Colonic mucosa (tissue), 4 donors: Measurements from ENCODE around the gene LMOD1. TPM values are rescaled to one million over a fixed set of nuclear protein-coding genes. Genes with fewer than 3 reads are reported as not detected.

Experiments used
- DNase-seq: peaks from one replicate; pipeline ENCODE4 v3.0.0-alpha.2; 2020
- H3K27ac ChIP-seq: fragments of 200-600 bp; one replicate; pipeline ENCODE4 v1.8.0; 2021
- H3K27me3 ChIP-seq: fragments of 200-600 bp; one replicate; pipeline ENCODE4 v1.8.0; 2021
- H3K36me3 ChIP-seq: fragments of 200-600 bp; one replicate; pipeline ENCODE4 v1.8.0; 2021
- H3K4me1 ChIP-seq: fragments of 200-600 bp; one replicate; pipeline ENCODE4 v1.8.0; 2021; ENCODE audit warnings: mild to moderate bottlenecking
- H3K4me3 ChIP-seq: fragments of 200-600 bp; one replicate; pipeline ENCODE4 v1.8.0; 2021
- H3K9ac ChIP-seq, 2 donors: one replicate each; pipeline ENCODE4 v1.7.0; 2013; ENCODE audit warnings: control low read depth in 2 of 2, low read depth in 2 of 2, low read length in 2 of 2
- H3K9me3 ChIP-seq: fragments of 200-600 bp; one replicate; pipeline ENCODE4 v1.8.0; 2021
- intact Hi-C: fragments of 100-400 bp; cut with DNase I; formaldehyde crosslinking; loops from one replicate; pipeline ENCODE4 v1.14.1; 2022
- microRNA-seq: library from miRNA; unstranded; fragments of <30 nt; microRNA quantifications from one replicate; pipeline ENCODE4, GENCODE V29; 2019
- total RNA-seq, 2 donors: library from RNA; stranded (reverse); fragmentation: NEBNext Ultra II Directional in 1 of 2; extraction: Animal tissue kit (Norgen Biotek cat#: 25700) in 1 of 2; gene quantifications; one replicate each; pipeline ENCODE4 v1.2.1, GENCODE V29; 2021
- TF ChIP-seq, protein P1 (sequence below): fragments of 200-600 bp; IDR thresholded peaks from one replicate; pipeline ENCODE4 v1.8.0; 2022; ENCODE audit warnings: antibody characterized with exemption, mild to moderate bottlenecking
- donor health status: healthy.
- donor health status: DM: no; HTN: no; CAD: no.
- donor health status: DM: no; HTN: no; CAD: no.

LMOD1 gene
- total RNA-seq, 2 donors from 2014 or later = 7.6 to 64.5 TPM

- Histone ChIP-seq H3K4me3 (no peak overlapping the region), H3K36me3 (peaks cover 5% of the 10 kb centered on the region), H3K9me3 (no peaks in the 10 kb centered on the region), H3K4me1 (no peaks in the 10 kb centered on the region), H3K27me3 (no peaks in the 10 kb centered on the region), H3K9ac (no peak overlapping the region), H3K27ac (no peak overlapping the region)
- no peak for DNase-seq
- intact Hi-C loops = no loop called here
- TF ChIP-seq, protein P1, sequence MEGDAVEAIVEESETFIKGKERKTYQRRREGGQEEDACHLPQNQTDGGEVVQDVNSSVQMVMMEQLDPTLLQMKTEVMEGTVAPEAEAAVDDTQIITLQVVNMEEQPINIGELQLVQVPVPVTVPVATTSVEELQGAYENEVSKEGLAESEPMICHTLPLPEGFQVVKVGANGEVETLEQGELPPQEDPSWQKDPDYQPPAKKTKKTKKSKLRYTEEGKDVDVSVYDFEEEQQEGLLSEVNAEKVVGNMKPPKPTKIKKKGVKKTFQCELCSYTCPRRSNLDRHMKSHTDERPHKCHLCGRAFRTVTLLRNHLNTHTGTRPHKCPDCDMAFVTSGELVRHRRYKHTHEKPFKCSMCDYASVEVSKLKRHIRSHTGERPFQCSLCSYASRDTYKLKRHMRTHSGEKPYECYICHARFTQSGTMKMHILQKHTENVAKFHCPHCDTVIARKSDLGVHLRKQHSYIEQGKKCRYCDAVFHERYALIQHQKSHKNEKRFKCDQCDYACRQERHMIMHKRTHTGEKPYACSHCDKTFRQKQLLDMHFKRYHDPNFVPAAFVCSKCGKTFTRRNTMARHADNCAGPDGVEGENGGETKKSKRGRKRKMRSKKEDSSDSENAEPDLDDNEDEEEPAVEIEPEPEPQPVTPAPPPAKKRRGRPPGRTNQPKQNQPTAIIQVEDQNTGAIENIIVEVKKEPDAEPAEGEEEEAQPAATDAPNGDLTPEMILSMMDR = no peak
These were observed 96.3 kb downstream of the LMOD1 start for GRCh38 chr1:201850053-201850397.

DNA sequence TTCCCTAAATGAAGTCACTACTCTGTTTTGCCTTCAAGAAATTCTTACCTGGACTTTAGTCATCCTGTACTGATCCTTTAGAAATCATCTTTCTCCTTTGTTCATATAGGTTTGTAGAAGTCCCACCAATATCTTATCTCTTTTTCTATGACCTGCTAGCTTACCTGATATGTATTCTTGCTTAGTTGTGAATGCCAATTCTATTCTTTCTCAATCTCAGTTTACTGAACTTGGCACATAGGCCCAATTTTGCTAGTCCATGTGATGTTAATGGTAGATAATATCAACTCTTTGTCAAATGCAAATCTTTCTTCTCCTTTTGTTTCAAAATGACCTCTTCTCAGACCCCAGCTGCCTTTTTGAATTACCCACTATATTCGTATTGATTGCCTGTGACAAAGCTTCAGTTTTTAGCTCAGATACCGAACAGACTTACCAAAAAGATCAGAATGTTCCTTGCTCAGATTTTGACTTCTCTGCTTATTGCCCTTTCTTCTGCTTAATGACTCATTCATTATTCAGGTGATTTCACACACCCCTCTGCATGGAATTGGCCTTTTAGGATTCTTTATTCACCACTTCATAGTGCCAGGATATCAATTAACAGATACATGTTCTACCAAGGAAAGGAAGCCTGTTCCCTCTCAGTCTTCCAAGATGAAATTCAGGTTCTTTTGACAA lies 96.8 kb downstream of the LMOD1 start:
- TF ChIP-seq, protein P1 = no peak
- Histone ChIP-seq H3K27me3 (no peaks in the 10 kb centered on the region), H3K4me1 (no peaks in the 10 kb centered on the region), H3K9ac (no peak overlapping the region), H3K27ac (no peak overlapping the region), H3K36me3 (peaks cover 5% of the 10 kb centered on the region), H3K9me3 (no peaks in the 10 kb centered on the region), H3K4me3 (no peak overlapping the region)
- intact Hi-C loops = no loop called here
- no peak for DNase-seq

- Histone ChIP-seq H3K9me3 (no peaks in the 10 kb centered on the region), H3K27ac (no peak overlapping the region), H3K9ac (no peak overlapping the region), H3K4me3 (no peak overlapping the region), H3K4me1 (no peaks in the 10 kb centered on the region), H3K27me3 (no peaks in the 10 kb centered on the region), H3K36me3 (peaks cover 5% of the 10 kb centered on the region)
- intact Hi-C loops = no loop called here
- TF ChIP-seq, protein P1 = no peak
- DNase-seq = no peak
These were observed 98.1 kb downstream of the LMOD1 start for GRCh38 chr1:201848230-201848629.

GRCh38 chr1:201847150-201847549 lies 99.2 kb downstream of the LMOD1 start:
- no peaks in the 10 kb centered on the region for H3K9me3 ChIP-seq
- TF ChIP-seq, protein P1 = no peak
- DNase-seq = no peak
- H3K27ac ChIP-seq = no peak overlapping the region
- H3K36me3 ChIP-seq = peaks cover 5% of the 10 kb centered on the region
- H3K9ac ChIP-seq = no peak overlapping the region
- H3K4me1 ChIP-seq = no peaks in the 10 kb centered on the region
- no peak overlapping the region for H3K4me3 ChIP-seq
- intact Hi-C loops = no loop called here
- H3K27me3 ChIP-seq = no peaks in the 10 kb centered on the region

Small RNA genes lying within 50 kb of the gene (microRNA-seq; reads per million reads assigned to microRNA genes)
- not detected for gene MIR6739

Other genes starting within 250 kb of the LMOD1 start
- 10 to 100 TPM; 22.9 to 52.0 TPM for gene IPO9, start 117.4 kb downstream of the LMOD1 start, total RNA-seq
- gene SHISA4, start 57.6 kb downstream of the LMOD1 start, total RNA-seq = 1 to 10 TPM; 2.0 to 3.9 TPM
- 10 to 100 TPM; 63.4 to 84.7 TPM for gene TIMM17A, start 9.0 kb upstream of the LMOD1 start, total RNA-seq
- 100 to 1,000 TPM; 142 to 147 TPM for gene RNPEP, start 36.1 kb upstream of the LMOD1 start, total RNA-seq
- 1,000 to 10,000 TPM in 1 of 2 donors, 100 to 1,000 TPM in 1; 749 to 1,162 TPM for gene ELF3, start 64.0 kb upstream of the LMOD1 start, total RNA-seq
- 1 to 10 TPM; 1.6 to 3.1 TPM for gene GPR37L1, start 176.4 kb upstream of the LMOD1 start, total RNA-seq
- gene ARL8A, start 198.2 kb upstream of the LMOD1 start, total RNA-seq = 10 to 100 TPM; 30.3 to 57.0 TPM
- 1 to 10 TPM; 2.0 to 2.9 TPM for gene PTPN7, start 214.1 kb upstream of the LMOD1 start, total RNA-seq
- gene LGR6, start 247.3 kb upstream of the LMOD1 start, total RNA-seq = 1 to 10 TPM; 1.3 to 1.6 TPM